ENCODE results near the gene FSHR.
A peak's percentile ranks its signal among the peaks of the same experiment; 100 is the strongest.

FSHR gene

GRCh38 chr2:48971801-48972200 lies 182.5 kb downstream of the FSHR start:
- intact Hi-C loops (cut with DNase I): no loop called here
- DNase-seq: no peak

- intact Hi-C loops (cut with DNase I): no loop called here
- DNase-seq: no peak
Observed at GRCh38 chr2:48968011-48968410, 186.3 kb downstream of the FSHR start.

- DNase-seq: no peak
- intact Hi-C loops (cut with DNase I): no loop called here
Observed at GRCh38 chr2:48965204-48965603, 189.1 kb downstream of the FSHR start.

- DNase-seq: no peak
- intact Hi-C loops (cut with DNase I): no loop called here
Observed at GRCh38 chr2:48961009-48961408, 193.3 kb downstream of the FSHR start.

GRCh38 chr2:48954935-48955334 lies 199.4 kb downstream of the FSHR start:
- intact Hi-C loops (cut with DNase I): no loop called here
- DNase-seq: no peak

GRCh38 chr2:48954311-48954710 lies 200.0 kb downstream of the FSHR start:
- no peak for DNase-seq
- intact Hi-C loops (cut with DNase I): no loop called here

- DNase-seq: no peak
Observed at GRCh38 chr2:48952614-48953013, 201.7 kb downstream of the FSHR start.

GRCh38 chr2:48952143-48952542 lies 202.2 kb downstream of the FSHR start:
- intact Hi-C loops (cut with DNase I): no loop called here
- no peak for DNase-seq

More at GRCh38 chr2:48952614-48953013, 201.7 kb downstream of the FSHR start:
- intact Hi-C loops (cut with DNase I): no loop called here

- intact Hi-C loops (cut with DNase I): no loop called here
- DNase-seq: no peak
Observed at GRCh38 chr2:48948400-48949125, 205.8 kb downstream of the FSHR start.

- DNase-seq: peak in 2 of 10 donors; percentile 45 to 81
- intact Hi-C loops (cut with DNase I): no loop called here
Observed at GRCh38 chr2:48946449-48947048, 207.8 kb downstream of the FSHR start.

GRCh38 chr2:48944956-48945355 lies 209.4 kb downstream of the FSHR start:
- intact Hi-C loops (cut with DNase I): no loop called here

GRCh38 chr2:48943436-48943835 lies 210.9 kb downstream of the FSHR start:
- no peak for DNase-seq
- intact Hi-C loops (cut with DNase I): no loop called here

More at GRCh38 chr2:48944956-48945355, 209.4 kb downstream of the FSHR start:
- no peak for DNase-seq

GRCh38 chr2:48941908-48942307 lies 212.4 kb downstream of the FSHR start:
- intact Hi-C loops (cut with DNase I): no loop called here
- no peak for DNase-seq

GRCh38 chr2:48941456-48941855 lies 212.9 kb downstream of the FSHR start:
- no peak for DNase-seq
- intact Hi-C loops (cut with DNase I): no loop called here

GRCh38 chr2:48940606-48941005 lies 213.7 kb downstream of the FSHR start:
- DNase-seq: no peak
- intact Hi-C loops (cut with DNase I): no loop called here

GRCh38 chr2:48939232-48939631 lies 215.1 kb downstream of the FSHR start:
- DNase-seq: peak in 2 of 10 donors; percentile 41 to 69
- intact Hi-C loops (cut with DNase I): no loop called here

GRCh38 chr2:48938231-48938630 lies 216.1 kb downstream of the FSHR start:
- intact Hi-C loops (cut with DNase I): no loop called here
- DNase-seq: no peak

GRCh38 chr2:48934807-48935206 lies 219.5 kb downstream of the FSHR start:
- no peak for DNase-seq
- intact Hi-C loops (cut with DNase I): no loop called here

- intact Hi-C loops (cut with DNase I): no loop called here
- no peak for DNase-seq
Observed at GRCh38 chr2:48933828-48934497, 220.4 kb downstream of the FSHR start.

- intact Hi-C loops (cut with DNase I): no loop called here
- peak in 1 of 10 donors; percentile 55 for DNase-seq
Observed at GRCh38 chr2:48932667-48933066, 221.6 kb downstream of the FSHR start.

GRCh38 chr2:48929571-48930301 lies 224.6 kb downstream of the FSHR start:
- intact Hi-C loops (cut with DNase I): no loop called here
- DNase-seq: no peak
